GM12891 (cell line): ENCODE data around the gene DCLRE1A.

Source experiments
- DNase-seq: peaks from one replicate; pipeline ENCODE4 v3.0.0; 2011; ENCODE audit warnings: low spot score; ENCODE audit not compliant: insufficient read length
- FAIRE-seq: peaks from 2 replicates; lab custom pipeline; 2011; peaks lifted over from hg19 to GRCh38; lab: Jason Lieb, UNC
- PAX5 ChIP-seq: IDR thresholded peaks from 2 replicates; pipeline ENCODE4 v1.6.1; 2011; ENCODE audit warnings: low read length, moderate library complexity, mild to moderate bottlenecking; ENCODE audit not compliant: insufficient read depth, severe bottlenecking
- POLR2A ChIP-seq: IDR thresholded peaks from 2 replicates; pipeline ENCODE4 v1.6.1; 2011; ENCODE audit warnings: low read depth, low read length, control low read depth
- POLR2AphosphoS5 ChIP-seq: IDR thresholded peaks from 2 replicates; pipeline ENCODE4 v1.6.1; 2011; ENCODE audit warnings: low read depth, low read length, control low read depth
- POU2F2 ChIP-seq: IDR thresholded peaks from 2 replicates; pipeline ENCODE4 v1.6.1; 2011; ENCODE audit warnings: low read depth, mild to moderate bottlenecking, control low read depth, low read length, moderate library complexity
- SPI1 ChIP-seq: IDR thresholded peaks from 2 replicates; pipeline ENCODE4 v1.6.1; 2011; ENCODE audit warnings: low read depth, low read length, control low read depth
- TAF1 ChIP-seq: IDR thresholded peaks from 2 replicates; pipeline ENCODE4 v1.6.1; 2011; ENCODE audit warnings: low read depth, low read length, control low read depth

The DCLRE1A gene

GRCh38 chr10:113882240-113882639, 28.4 kb upstream of the DCLRE1A start:
- DNase-seq (no peak), FAIRE-seq (no peak)
- no peak for TF ChIP-seq POLR2AphosphoS5
- no peak for TF ChIP-seq TAF1
- no peak for TF ChIP-seq POLR2A

GRCh38 chr10:113880236-113880635, 26.4 kb upstream of the DCLRE1A start:
- FAIRE-seq (peak; percentile 61), DNase-seq (no peak)
- TF ChIP-seq TAF1 (no peak), POU2F2 (no peak), POLR2AphosphoS5 (no peak), POLR2A (no peak), SPI1 (no peak), PAX5 (no peak)

GRCh38 chr10:113879691-113880090, 25.8 kb upstream of the DCLRE1A start:
- FAIRE-seq (peak; percentile 80), DNase-seq (no peak)
- TF ChIP-seq SPI1 (peak; percentile 53; the same call in 1 of the 2 replicates), PAX5 (no peak)

GRCh38 chr10:113876461-113876860, 22.6 kb upstream of the DCLRE1A start:
- FAIRE-seq: peak; percentile 26
- no peak for DNase-seq
- no peak for TF ChIP-seq PAX5
- no peak for TF ChIP-seq TAF1
- TF ChIP-seq SPI1: no peak
- no peak for TF ChIP-seq POLR2A
- TF ChIP-seq POLR2AphosphoS5: no peak
- no peak for TF ChIP-seq POU2F2

GRCh38 chr10:113875212-113875611, 21.3 kb upstream of the DCLRE1A start:
- DNase-seq: no peak
- no peak for TF ChIP-seq POU2F2
- no peak for TF ChIP-seq PAX5
- no peak for TF ChIP-seq POLR2A
- FAIRE-seq: no peak

- TF ChIP-seq SPI1 (no peak), TAF1 (no peak), POLR2AphosphoS5 (no peak), POLR2A (no peak), PAX5 (no peak), POU2F2 (no peak)
- DNase-seq (no peak), FAIRE-seq (peak; percentile 16)
Measured at GRCh38 chr10:113872139-113873030, 18.5 kb upstream of the DCLRE1A start.

GRCh38 chr10:113869789-113870188, 15.9 kb upstream of the DCLRE1A start:
- DNase-seq: no peak
- TF ChIP-seq PAX5: no peak
- no peak for FAIRE-seq

- FAIRE-seq (no peak), DNase-seq (no peak)
- no peak for TF ChIP-seq TAF1
Measured at GRCh38 chr10:113867904-113868303, 14.0 kb upstream of the DCLRE1A start.

- DNase-seq: no peak
- FAIRE-seq: no peak
- TF ChIP-seq POLR2A (no peak), TAF1 (no peak), SPI1 (no peak), POLR2AphosphoS5 (no peak), POU2F2 (no peak), PAX5 (no peak)
Measured at GRCh38 chr10:113866551-113867394, 12.9 kb upstream of the DCLRE1A start.

- no peak for FAIRE-seq
- no peak for DNase-seq
- TF ChIP-seq PAX5 (no peak), POLR2AphosphoS5 (no peak), SPI1 (no peak), POLR2A (no peak), POU2F2 (no peak)
Measured at GRCh38 chr10:113865901-113866300, 12.0 kb upstream of the DCLRE1A start.

GRCh38 chr10:113859261-113859660, 5.4 kb upstream of the DCLRE1A start:
- FAIRE-seq: peak; percentile 77
- TF ChIP-seq SPI1: peak; percentile 81
- no peak for TF ChIP-seq PAX5
- no peak for TF ChIP-seq POU2F2
- no peak for DNase-seq
